Liver (tissue), 9 donors: Measurements from ENCODE around the gene EZH1. TPM values are rescaled to one million over a fixed set of nuclear protein-coding genes. Genes with fewer than 3 reads are reported as not detected.

Experiments used
- DNase-seq: peaks from one replicate; pipeline ENCODE4 v3.0.0-alpha.2; 2017; ENCODE audit warnings: low spot score
- H3K27ac ChIP-seq, 2 donors: one replicate each; pipeline ENCODE4 v1.7.0; 2013; ENCODE audit warnings: inconsistent platforms in 2 of 2, low read length in 2 of 2, control low read depth in 1 of 2, low read depth in 1 of 2, mild to moderate bottlenecking in 1 of 2
- H3K27me3 ChIP-seq, 4 donors: one replicate each; pipeline versions ENCODE4 v1.6.1 to v1.7.0; 2013; ENCODE audit warnings: low read length in 3 of 4, inconsistent platforms in 1 of 4, mild to moderate bottlenecking in 1 of 4, moderate library complexity in 1 of 4; ENCODE audit not compliant: control insufficient read depth in 4 of 4, insufficient read depth in 4 of 4
- H3K36me3 ChIP-seq, 4 donors: one replicate each; pipeline versions ENCODE4 v1.6.1 to v1.7.0; 2013; ENCODE audit warnings: low read length in 3 of 4, mild to moderate bottlenecking in 3 of 4, low read depth in 1 of 4, moderate library complexity in 1 of 4; ENCODE audit not compliant: control insufficient read depth in 4 of 4, insufficient read depth in 3 of 4
- H3K4me1 ChIP-seq, 4 donors: one replicate each; pipeline versions ENCODE4 v1.6.1 to v1.7.0; 2013; ENCODE audit warnings: low read length in 3 of 4, mild to moderate bottlenecking in 3 of 4, moderate library complexity in 1 of 4; ENCODE audit not compliant: control insufficient read depth in 4 of 4, insufficient read depth in 4 of 4
- H3K4me3 ChIP-seq, 3 donors: one replicate each; pipeline versions ENCODE4 v1.6.1 to v1.7.0; 2013; ENCODE audit warnings: low read length in 3 of 3, control low read depth in 1 of 3, low read depth in 1 of 3, mild to moderate bottlenecking in 1 of 3
- H3K9ac ChIP-seq, 2 donors: one replicate each; pipeline ENCODE4 v1.7.0; 2013; ENCODE audit warnings: low read length in 2 of 2, mild to moderate bottlenecking in 2 of 2, moderate library complexity in 2 of 2, control low read depth in 1 of 2, low read depth in 1 of 2
- H3K9me3 ChIP-seq, 4 donors: one replicate each; pipeline versions ENCODE4 v1.6.1 to v1.7.0; 2013; ENCODE audit warnings: low read length in 3 of 4; ENCODE audit not compliant: control insufficient read depth in 4 of 4
- CTCF ChIP-seq: fragments of 150-350 bp; IDR thresholded peaks from 2 replicates; pipeline ENCODE4 v1.5.1; 2017; ENCODE audit warnings: improper control_type of control experiment, low read depth, low read length; ENCODE audit not compliant: missing input control
- EGR1 ChIP-seq, 2 donors: IDR thresholded peaks; 2 replicates each; pipeline ENCODE4 v1.6.1; 2016 to 2018; ENCODE audit warnings: antibody characterized with exemption in 2 of 2, low read depth in 2 of 2
- FOXA1 ChIP-seq: IDR thresholded peaks from 2 replicates; pipeline ENCODE4 v1.6.1; 2016; ENCODE audit warnings: antibody characterized with exemption
- HNF4A ChIP-seq, 2 donors: conservative IDR thresholded peaks; 2 replicates each; pipeline ENCODE4 v1.6.1; 2016; ENCODE audit warnings: antibody characterized with exemption in 2 of 2, mild to moderate bottlenecking in 2 of 2
- HNF4G ChIP-seq: IDR thresholded peaks from 2 replicates; pipeline ENCODE4 v1.6.1; 2016; ENCODE audit warnings: antibody characterized with exemption
- NR2F2 ChIP-seq: IDR thresholded peaks from 2 replicates; pipeline ENCODE4 v1.6.1; 2016; ENCODE audit warnings: antibody characterized with exemption
- RAD21 ChIP-seq, 2 donors: IDR thresholded peaks; 2 replicates each; pipeline ENCODE4 v1.6.1; 2016; ENCODE audit warnings: antibody characterized with exemption in 2 of 2, mild to moderate bottlenecking in 2 of 2
- RXRA ChIP-seq, 2 donors: IDR thresholded peaks; 2 replicates each; pipeline ENCODE4 v1.6.1; 2017 to 2018; ENCODE audit warnings: antibody characterized with exemption in 2 of 2, mild to moderate bottlenecking in 1 of 2
- SP1 ChIP-seq: IDR thresholded peaks from 2 replicates; pipeline ENCODE4 v1.6.1; 2018; ENCODE audit warnings: antibody characterized with exemption, mild to moderate bottlenecking
- YY1 ChIP-seq: IDR thresholded peaks from 2 replicates; pipeline ENCODE4 v1.6.1; 2016; ENCODE audit warnings: antibody characterized with exemption, mild to moderate bottlenecking
- ZBTB33 ChIP-seq: IDR thresholded peaks from 2 replicates; pipeline ENCODE4 v1.6.1; 2016; ENCODE audit warnings: antibody characterized with exemption
- WGBS: extraction: QIAGEN DNeasy Blood & Tissue Kit; methylation state at CpG from one replicate; pipeline ENCODE4 v1.1.7; 2013; 5-methylcytosine and 5-hydroxymethylcytosine counted together
- polyA plus RNA-seq, 2 donors: library from polyadenylated mRNA; stranded (reverse) in 1 of 2; unstranded in 1 of 2; fragments of 200-250 nt in 1 of 2; fragments of >200 nt in 1 of 2; fragmentation: Nextera tagmentation in 1 of 2; extraction: Ambion mirVana in 1 of 2; gene quantifications; one replicate each; pipeline versions ENCODE4 v1.2.1 to v1.2.3, GENCODE V29; 2013 to 2015
- total RNA-seq, 2 donors: library from RNA; depleted of rRNA; stranded (reverse); fragments of >200 nt; gene quantifications; one replicate each; pipeline ENCODE4 v1.2.3, GENCODE V29; 2014
- TF ChIP-seq, protein P1 (sequence below): IDR thresholded peaks from 2 replicates; pipeline ENCODE4 v1.6.1; 2016; ENCODE audit warnings: antibody characterized with exemption, mild to moderate bottlenecking
- donor health status: healthy.
- donor health status: healthy.
- donor health status: healthy.
- donor health status: healthy.
- donor health status: healthy.

EZH1 gene
- total and polyA plus RNA-seq, 4 donors = 4.3 to 18.3 (median 10.9) TPM

DNA sequence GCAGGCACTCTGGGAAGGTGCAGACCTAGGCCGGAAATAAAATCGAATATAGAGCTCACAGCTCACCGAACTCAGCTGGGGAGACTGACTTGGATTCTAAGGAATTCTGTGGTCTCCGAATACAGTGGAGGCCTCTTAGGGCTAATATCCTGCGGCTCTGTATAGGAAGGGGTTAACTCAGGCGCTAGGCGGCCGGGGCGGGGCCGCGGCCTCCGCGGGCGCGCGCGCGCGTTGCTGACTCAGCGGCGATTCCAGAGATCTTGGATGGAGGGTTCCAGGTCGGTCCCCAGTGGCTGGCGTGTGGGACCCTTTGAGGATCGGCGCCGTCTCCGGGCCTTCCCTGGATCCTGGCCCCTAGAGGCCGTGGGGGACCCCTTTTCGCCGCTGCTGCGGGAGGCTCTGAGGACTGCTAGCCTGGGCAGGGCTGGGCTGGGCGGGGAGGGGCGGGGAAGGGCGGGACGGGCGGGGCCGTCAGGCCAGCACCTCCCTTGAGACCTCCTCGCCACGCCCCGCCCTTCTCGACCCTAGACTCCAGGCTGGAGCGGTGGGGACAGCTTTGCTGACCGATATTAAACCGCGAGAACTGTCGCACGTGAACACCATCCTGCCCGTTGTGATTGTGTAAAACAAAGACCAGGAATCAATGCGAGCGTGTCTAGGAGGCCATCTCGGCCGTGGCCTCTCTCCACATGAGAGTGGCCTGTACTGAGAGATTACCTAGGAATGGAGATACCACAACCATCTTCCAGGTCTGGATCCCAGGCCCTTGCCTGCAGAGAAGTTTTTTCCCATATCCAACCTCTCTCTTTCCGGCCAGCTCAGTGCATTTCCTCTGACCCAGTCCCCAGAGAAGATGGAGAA lies 66.7 kb downstream of the EZH1 start:
- peak overlapping the region; percentile 54 to 77 (median 66) for H3K4me3 ChIP-seq
- WGBS = under 1% methylated on average over 53 of the region's 53 CpGs
- H3K9me3 ChIP-seq = no peaks in the 10 kb centered on the region
- peak overlapping the region; percentile 33 to 89 for H3K27ac ChIP-seq
- peaks cover 25 to 73% (median 38%) of the 10 kb centered on the region in 4 donors for H3K4me1 ChIP-seq
- peaks cover 0 to 3% (median 0%) of the 10 kb centered on the region in 4 donors for H3K36me3 ChIP-seq
- peak overlapping the region; percentile 74 to 81 for H3K9ac ChIP-seq
- TF ChIP-seq ZBTB33 (peak; percentile 73), CTCF (no peak), RXRA (IDR thresholded peaks at IDR 0.05) (peak; percentile 85 to 86), RAD21 (IDR thresholded peaks at IDR 0.05) (peak; percentile 9 to 14), NR2F2 (peak; percentile 47), EGR1 (IDR thresholded peaks at IDR 0.05; ENCODE audit: low read depth in 2 of 2) (no peak), YY1 (peak; percentile 77), HNF4G (no peak), HNF4A (conservative IDR thresholded peaks at IDR 0.05) (peak; percentile 37 to 67), SP1 (peak; percentile 63), FOXA1 (no peak)
- TF ChIP-seq, protein P1, sequence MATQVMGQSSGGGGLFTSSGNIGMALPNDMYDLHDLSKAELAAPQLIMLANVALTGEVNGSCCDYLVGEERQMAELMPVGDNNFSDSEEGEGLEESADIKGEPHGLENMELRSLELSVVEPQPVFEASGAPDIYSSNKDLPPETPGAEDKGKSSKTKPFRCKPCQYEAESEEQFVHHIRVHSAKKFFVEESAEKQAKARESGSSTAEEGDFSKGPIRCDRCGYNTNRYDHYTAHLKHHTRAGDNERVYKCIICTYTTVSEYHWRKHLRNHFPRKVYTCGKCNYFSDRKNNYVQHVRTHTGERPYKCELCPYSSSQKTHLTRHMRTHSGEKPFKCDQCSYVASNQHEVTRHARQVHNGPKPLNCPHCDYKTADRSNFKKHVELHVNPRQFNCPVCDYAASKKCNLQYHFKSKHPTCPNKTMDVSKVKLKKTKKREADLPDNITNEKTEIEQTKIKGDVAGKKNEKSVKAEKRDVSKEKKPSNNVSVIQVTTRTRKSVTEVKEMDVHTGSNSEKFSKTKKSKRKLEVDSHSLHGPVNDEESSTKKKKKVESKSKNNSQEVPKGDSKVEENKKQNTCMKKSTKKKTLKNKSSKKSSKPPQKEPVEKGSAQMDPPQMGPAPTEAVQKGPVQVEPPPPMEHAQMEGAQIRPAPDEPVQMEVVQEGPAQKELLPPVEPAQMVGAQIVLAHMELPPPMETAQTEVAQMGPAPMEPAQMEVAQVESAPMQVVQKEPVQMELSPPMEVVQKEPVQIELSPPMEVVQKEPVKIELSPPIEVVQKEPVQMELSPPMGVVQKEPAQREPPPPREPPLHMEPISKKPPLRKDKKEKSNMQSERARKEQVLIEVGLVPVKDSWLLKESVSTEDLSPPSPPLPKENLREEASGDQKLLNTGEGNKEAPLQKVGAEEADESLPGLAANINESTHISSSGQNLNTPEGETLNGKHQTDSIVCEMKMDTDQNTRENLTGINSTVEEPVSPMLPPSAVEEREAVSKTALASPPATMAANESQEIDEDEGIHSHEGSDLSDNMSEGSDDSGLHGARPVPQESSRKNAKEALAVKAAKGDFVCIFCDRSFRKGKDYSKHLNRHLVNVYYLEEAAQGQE = peak; percentile 51
- no peaks in the 10 kb centered on the region for H3K27me3 ChIP-seq
- DNase-seq = peak; percentile 88
